Adrenal gland (tissue), 5 donors: ENCODE results near the gene BCL2L13.

Source experiments
- CTCF ChIP-seq, 6 experiments: fragments of 450-650 bp in 4 of 6; fragments of 200-600 bp in 2 of 6; sonication (generic) in 1 of 6; IDR thresholded peaks; 1 replicate in 5 of 6; 2 replicates in 1 of 6; pipeline versions ENCODE4 v1.5.1 to v1.8.0; 2016 to 2021; ENCODE audit warnings: antibody characterized with exemption in 6 of 6, mild to moderate bottlenecking in 2 of 6, moderate library complexity in 1 of 6
- POLR2A ChIP-seq, 2 donors: fragments of 450-650 bp; IDR thresholded peaks; one replicate each; pipeline ENCODE4 v1.6.1; 2017; ENCODE audit warnings: antibody characterized with exemption in 2 of 2, mild to moderate bottlenecking in 2 of 2, moderate library complexity in 1 of 2
- donor health status: DM: no; HTN: no; CAD: no.

- TF ChIP-seq POLR2A (IDR thresholded peaks at IDR 0.05) (no peak), CTCF (IDR thresholded peaks at IDR 0.05) (no peak)
These were observed 139.1 kb downstream of the BCL2L13 start for GRCh38 chr22:17777717-17778044.
